NCI-H2171 treated with DMSO at 0.1 percent for 48 hours (cell line): Measurements from ENCODE around the gene OAT.
"Not testable (repeated sequence)": the region's sequence is repeated elsewhere in the genome, so short reads cannot be mapped to it uniquely, and the experiment has no call there.

Source experiments
- DNase-seq: peaks from one replicate; lab custom pipeline; 2025; lab: John Stamatoyannopoulos, UW

Gene OAT

DNA sequence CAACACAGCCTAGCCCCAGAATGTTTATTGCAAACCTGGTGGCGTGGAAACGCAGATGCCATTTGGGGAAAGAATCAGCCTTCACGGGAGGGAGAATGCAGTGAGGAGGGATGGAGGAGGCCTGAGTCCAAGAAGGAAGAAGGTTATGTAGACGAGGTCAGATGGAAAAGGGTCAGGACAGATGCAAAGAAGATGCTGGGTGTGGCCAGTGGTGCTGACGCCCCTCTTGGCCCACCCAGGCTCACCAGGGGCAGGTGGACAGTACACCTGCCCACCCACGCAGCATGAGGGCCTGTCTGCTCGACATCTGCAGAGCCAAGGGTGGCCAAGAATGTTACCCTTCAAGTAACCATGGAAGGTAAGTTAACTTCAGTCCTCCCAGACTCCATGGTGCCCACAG is 40.5 kb downstream of the OAT start:
- DNase-seq: no peak

DNA sequence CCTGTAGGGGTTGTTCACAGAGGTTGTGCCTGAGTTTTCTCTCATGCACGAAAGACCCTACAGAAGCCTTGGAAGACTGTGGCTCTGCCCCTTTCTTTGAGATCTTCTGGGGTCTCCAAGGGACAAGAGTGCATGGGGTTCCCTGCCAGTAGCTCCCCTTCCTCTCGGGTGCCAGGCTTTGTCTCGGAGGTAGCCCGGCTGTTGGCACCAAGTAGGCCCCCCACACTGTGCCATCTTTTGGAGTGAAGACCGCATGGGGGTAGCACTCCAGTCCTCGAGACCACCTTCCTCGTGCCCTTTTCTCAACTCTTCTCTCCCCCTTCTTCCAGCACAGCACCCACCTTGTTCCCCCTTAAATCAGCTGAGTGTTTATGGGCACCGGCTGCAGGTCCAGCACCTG is 41.6 kb downstream of the OAT start:
- no peak for DNase-seq

DNA sequence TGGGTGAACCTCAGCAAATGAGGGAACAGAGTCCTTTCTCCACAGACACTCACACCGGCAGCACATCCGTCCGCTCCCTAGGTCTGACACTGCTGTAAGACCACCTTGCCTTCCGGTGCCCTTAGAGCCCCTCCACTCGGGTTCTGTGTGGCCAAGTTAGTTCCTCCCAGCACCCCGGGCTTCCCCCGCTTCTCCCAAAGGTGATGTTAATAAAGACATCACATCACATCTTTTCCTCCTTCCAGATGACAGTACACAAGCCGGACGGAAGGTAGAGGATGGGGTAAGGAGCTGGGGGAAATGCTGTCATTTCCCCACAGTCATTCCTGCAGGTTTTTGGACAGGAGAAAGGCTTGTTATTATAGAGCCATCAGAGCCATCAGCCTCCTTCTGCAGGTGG is 42.3 kb downstream of the OAT start:
- DNase-seq: no peak

DNA sequence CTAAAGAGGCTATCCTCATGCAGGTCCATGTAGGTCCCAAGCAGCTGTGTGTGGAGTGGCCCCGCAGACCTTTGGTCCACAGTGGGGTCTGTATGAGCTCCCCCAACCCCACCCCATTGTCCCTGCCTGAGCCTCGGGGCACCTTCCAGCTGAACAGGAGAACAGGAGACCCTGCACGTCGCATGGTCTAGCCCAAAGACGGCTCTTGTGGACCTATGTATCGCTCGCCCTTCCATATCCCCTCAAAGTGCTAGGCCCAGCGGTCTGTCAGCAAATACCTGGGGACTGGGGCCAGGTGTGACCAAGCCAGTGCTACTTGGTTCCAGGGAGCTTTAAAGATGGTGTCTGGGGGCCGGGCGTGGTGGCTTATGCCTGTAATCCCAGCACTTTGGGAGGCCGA is 43.0 kb downstream of the OAT start:
- DNase-seq: no peak

DNA sequence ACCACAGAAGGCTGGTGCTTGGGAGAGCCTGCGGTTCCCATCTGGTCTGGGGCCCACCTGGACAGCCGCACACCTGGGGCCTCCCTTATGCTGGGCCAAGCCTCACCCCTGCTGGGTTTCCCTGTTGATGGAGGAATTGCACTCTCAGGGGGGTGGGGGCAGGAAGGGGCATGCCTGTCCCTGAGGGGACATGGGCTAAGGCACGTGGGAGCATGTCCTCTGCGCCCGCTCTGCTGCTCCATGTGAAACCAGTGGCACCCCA is 43.4 kb downstream of the OAT start:
- DNase-seq: no peak

DNA sequence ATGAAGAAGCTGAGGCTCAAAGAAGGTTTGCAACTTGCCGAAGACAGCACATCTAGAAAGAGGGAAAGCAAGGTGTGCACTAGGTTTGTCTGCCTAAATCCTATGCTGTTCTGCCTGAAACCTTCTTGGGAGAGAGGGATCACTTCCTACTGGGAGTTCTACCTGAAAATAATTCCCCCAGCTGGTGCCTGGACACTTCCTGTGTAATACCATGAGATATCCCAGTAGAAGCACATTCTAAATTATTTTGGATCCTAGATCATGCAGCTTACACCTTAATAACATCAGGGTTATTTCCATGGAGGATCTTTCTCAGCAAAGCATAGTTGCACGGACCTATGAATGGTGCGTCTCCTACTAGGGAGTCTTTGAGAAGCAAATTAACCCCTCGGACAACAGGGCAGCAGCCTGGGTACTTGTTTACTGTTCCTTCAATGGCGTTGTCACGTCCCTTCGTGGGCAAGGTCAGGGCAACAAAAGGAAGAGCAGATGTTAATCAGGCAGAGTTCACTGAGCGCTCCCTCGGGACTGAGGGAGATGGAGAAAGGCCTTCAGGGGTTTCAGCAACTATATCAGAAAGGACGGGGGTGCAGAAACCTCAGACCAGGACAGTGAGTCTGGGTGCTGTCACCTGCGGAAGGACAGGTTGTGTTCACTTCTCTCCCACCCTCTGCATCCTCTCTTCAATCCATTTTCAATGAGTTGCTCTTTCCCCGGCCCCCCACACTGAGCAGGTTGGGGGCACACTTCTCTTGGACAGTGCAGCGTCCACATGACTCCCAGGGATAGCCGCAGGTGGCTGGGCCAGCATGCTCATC is 44.0 kb downstream of the OAT start:
- DNase-seq: peak; percentile 14

DNA sequence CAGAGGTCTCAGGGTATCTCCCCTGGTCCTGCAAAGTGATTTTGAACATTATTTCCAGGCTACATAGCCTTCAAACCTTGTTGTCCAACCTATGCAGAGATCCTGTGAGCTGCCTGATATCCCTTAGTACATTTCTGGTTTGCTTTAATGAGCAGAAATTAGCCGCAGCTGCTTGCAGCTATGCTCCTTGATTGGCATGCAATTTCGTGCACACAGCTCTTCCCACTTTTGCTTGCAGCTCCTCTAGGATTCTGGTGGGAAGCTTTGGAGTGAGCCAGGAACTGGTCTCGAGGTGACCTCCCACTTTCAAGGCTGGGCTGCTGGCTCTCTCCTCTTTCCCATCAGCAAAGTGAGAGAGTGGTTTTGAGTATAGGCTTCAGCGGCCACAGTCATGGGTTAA is 45.8 kb downstream of the OAT start:
- no peak for DNase-seq

DNA sequence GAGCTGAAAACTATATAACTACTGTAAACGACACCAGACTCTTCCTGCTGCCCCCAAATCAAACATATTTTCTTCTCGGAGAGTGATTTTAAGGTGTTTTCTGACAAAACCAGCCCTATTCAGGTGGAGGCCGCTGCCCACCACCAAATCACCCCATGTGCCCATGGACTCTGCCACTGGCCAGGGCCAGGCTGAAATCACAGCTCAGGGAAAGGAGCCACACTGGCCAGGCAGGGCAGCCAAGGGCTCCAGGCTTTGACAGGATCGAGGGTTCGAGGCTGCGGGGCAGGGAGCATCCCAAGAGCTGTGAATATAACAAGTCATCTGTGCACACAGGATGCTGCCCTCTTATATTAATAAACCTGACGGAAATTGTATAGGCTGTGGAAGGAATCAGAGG is 48.3 kb downstream of the OAT start:
- no peak for DNase-seq

DNA sequence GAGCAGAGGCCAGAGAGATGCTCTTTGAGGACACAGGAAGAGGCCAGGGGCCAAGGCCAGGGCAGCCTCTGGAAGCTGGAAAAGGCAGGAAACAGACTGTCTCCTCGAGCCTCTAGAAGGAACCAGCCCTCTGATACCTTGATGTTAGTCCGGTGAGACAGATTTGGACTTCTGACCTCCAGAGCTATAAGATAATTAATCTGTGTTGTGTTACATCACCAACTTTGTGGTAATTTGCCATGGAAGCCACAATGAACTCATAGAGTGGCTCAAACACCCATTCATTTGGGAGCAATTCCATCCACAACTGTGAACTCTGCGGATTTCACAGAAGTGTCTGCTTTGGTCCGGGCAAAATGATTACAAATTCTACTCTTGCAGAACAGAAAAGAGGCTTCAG is 48.7 kb downstream of the OAT start:
- no peak for DNase-seq

DNA sequence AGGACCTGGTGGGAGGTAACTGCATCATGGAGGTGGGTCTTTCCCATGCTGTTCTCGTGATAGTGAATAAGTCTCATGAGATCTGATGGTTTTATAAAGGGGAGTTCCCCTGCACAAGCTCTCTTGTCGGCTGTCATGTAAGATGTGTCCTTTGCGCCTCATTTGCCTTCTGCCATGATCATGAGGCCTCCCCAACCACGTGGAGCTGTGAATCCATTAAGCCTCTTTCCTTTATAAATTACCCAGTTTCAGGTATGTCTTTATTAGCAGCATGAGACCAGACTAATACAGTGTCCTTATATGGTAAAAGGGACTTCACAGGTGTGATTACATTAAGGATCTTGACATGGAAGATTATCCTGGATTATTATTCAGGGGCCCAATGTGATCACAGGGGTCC is 49.2 kb downstream of the OAT start:
- DNase-seq: not testable (repeated sequence)

DNA sequence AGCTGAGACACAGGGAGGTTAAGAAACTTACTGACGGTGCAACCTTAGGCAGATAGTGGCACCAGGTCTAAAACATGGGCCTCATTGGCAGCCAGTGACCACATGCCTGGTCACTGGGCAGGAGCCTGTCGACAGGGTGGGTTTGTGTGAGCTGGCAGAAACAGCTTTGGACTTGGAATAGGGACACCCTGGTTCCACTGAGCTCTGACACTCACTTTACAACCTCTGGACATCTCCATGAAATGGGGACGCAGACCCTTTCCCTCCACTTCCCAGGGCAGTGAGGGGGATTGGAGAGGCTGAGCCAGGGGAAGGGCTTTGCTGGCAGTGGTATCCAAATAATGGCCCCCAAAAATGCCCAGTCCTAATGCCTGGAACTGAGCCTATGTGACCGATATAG is 49.7 kb downstream of the OAT start:
- DNase-seq: no peak

DNA sequence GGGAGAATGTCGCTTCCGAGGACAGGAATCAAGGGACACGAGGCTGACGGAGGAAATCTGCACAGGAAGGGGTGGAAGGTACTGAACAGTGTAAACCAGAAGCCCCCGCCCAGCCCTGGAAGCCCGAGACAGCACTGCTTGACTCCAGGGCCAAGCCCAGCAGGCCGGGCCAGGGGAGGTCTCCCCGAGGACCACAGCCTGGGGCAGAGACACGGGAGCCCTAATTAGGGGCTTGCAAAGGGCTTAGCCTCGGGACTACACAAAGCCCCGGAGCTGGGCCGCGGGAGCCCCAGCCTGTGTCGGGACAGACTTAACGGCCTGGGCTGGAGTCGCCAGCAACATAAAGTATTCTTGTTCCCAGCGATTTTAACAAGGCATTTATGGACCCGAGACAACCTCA is 50.8 kb downstream of the OAT start:
- DNase-seq: no peak

DNA sequence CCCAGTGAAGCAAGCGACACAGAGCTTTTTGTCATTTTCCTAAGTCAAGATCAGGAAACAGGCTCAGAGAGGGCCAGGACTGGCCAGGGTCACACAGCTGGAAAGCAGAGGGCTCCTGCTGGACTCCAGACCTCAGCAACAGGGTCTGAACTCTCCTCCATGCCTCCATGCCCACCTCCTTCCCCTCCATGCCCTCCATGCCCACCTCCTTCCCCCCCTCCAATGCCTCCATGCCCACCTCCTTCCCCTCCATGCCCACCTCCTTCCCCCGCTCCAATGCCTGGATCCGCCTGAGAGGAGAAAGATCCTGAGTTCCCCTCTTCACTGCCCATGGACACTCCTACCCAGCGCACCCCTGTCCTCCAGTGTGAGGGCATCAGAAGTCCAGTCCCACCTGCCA is 51.3 kb downstream of the OAT start:
- no peak for DNase-seq

DNA sequence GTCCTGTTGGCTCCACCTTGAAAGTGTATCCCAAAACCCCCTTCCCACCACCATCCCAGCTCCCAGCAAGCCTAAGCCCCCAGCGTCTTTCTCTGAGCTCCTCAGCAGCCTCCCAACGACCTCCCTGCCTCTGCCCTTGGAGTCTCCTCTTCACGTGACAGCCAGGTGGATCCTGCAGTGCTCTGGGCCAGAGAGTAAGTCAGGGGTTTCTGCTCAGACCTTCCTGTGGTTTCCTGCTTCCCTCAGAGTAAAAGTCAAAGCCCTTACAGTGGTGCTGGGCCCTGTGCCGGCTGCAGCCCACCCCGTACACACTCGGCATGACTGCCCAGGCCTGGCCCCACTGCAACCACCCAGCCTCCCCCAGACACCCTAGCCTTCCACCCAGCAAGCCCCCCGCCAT is 51.9 kb downstream of the OAT start:
- no peak for DNase-seq

DNA sequence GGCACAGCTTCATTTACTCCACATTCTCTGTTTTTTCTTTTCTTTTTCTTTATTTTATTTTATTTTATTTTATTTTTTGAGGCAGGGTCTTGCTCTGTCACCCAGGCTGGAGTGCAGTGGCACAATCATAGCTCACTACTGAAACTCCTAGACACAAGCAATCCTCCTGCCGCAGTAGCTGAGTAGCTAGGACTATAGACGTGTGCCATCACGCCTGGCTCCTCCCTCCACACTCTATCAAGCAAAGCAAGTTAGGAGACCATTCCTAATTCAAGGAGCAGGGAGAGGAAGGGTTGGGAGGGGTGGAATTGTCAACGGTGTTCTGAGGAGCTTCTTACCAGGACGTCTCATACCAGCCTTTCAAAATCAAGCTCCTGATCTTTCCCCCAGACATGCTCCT is 52.4 kb downstream of the OAT start:
- DNase-seq: peak; percentile 0

DNA sequence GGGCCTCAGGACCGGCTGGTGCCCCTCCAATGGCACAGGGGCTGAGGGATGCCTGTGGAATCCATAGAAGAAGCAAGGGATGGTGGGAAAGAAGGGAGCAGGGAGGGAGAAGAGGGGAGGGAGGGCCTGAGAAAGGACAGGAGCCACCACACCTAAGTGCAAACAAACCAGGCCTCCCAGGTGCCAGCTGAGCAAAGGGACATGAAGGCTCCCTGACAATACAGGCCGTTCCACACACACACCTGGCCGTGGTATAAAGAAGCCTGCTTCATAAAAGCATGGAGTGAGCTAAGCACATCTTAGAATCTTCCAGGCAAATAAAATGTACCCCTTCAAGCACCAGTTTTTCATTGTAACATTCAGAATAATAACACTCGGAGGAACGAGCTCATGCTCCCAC is 54.0 kb downstream of the OAT start:
- DNase-seq: no peak

DNA sequence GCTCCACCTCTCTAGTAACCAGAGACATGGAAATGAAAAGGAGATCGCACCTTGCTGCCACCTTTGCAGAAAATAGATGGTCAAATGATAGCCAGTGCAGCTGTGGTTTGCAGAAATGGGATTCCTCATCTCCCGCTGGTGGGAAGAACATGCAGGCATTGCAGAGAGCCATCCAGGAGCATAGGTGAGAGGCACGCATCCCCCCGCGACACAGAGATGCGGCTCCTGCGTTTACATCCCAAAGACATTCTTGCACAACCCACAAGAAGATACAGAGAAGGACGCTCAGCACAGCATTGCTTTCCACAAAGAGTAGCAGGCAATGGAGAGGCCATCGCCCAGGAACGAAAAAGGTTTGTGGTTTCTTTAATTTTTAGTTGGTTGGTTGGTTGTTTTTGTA is 56.2 kb downstream of the OAT start:
- DNase-seq: no peak

DNA sequence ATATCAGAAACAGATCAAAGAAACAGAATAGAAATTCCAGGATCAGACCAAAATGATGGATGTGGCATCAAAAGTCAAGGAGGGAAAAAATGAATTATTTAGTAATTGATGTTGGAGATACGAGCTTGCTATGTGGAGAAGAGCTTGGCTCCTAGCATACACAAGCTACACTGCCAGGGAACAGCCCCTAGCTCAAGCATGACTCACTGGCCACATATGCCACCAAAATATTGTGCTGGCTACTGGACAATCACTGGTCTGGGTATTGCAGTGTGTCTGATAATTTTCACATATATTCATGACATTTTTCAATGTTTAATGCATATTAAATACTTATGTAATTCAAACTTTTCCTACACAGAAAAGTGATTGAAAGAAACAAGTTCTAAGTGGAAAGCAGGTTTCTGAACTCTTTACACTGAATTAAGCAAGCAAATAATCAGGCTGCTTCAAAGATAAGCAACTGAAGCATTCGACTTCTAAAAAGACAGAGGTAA is 59.3 kb downstream of the OAT start:
- no peak for DNase-seq

DNA sequence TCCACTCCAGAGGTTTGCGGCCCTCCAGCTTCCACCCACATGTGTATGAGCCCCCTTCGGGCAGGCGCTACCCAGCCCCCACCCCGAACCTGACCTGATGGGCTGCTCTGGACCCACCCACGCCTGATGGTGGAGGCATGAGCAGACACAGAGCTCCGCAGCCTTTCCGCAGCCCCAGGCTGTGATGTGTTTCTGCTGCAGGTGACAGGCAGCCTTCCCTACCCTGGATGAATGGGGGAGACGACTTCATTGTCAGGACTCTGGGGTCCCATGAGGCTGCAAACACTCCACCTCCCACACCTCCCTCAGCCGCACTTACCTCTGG is 61.2 kb downstream of the OAT start:
- DNase-seq: peak; percentile 56

DNA sequence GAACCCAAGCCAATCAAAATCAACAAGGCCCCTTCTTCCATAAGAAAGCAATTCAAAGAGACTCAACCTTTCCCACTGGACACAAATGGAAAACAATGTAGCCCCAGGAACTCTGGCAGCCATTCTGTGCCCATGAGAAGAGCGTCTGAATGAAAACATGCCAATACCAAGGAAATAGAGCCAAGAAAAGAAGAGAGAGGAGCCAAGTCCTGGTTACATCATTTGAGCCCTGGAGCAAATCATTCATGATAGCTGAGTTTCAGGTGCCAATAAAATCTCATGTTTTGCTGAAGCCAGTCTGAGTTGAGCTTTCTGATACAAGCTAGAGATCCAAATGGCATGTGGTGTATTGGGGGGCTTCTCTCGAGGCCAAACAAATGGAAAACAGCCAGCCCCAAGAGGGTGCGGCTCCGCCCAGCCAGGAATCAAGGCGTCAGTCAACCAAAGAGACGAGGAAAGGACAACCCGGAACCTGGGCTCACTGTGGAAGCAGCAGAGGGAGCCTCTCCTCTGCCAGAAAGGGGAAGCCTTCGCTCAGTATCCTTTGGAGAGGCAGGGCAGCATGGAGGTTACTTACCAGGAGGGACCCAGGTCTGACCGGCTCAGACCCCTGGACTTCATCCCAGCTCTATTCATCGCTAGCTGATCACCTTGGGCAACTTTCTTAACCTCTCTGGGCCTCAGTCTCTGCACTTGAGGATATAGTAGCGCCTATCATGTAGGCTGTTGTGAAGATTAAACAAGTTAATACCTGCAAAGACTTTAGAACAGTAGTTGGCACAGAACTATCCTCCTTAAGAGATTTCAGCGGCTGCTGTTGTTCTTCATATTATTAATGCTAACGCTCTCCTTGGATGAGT is 61.8 kb downstream of the OAT start:
- no peak for DNase-seq

DNA sequence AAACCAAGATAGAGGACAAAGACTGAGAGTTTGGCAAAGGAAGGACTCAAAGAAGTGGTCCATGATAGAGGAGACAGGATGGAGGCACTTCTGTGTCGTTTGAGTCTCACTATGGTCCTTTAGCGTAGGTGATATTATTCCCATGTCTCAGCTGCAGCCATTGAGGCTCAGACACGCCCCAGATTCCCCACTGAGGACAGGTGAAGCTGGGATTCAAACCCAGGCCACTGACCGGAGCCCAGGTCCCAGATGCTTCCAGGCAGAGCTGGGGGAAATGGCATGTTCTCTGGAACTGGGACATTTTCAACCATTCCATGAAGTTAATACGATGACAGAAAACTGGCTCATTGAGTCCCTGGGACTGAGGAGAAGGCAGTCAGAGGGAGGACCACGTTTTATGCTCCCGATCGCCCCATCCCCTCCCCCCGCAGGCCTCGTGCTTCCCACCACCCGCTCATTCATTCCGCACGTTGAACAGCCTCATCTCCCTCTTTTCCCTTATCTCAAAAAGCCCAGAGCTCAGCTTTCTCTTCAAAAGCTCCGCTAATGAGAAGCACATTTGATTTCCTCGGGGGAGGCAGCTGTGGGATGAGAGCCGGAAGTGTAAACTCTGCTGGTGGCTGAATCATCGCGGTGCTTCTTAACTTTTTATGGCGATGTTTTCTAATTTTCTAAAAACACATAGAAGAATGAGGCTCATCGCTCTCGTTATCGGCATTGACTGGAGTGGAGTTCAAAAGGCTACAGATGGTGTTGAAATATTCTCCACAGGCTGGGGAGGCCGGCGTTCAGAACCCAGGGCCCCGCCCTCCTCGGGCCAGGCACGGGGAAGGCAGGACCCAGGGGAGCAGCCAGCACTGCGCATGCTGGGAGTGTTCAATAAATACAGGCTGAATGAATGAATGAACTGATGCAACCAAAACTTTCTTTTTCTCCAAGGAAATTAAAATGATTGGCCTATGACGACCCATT is 64.0 kb downstream of the OAT start:
- DNase-seq: peak; percentile 73

DNA sequence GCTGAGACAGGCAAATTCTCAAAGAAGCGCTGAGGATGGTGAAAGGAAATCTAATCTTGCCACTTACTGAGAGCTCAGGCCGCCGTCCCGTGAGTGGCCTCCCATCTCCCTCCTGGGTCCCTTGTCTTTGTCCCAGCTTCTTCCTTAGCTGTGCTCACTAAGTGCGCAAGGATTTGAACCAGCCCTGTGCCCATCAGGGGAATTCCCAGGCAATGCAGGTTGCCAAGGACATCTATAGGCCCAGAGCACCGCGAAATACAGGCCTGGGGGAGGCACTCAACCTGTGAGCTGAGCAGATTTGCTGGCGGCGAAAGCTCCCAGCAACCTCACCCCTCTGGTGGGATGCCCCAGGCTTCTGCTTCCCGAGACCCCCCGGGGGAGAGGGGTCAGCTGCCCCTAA is 64.8 kb downstream of the OAT start:
- no peak for DNase-seq
